ENCODE results near the gene PCDH9. TPM values are rescaled to one million over a fixed set of nuclear protein-coding genes. Genes with fewer than 3 reads are reported as not detected.

Gene PCDH9
- total and polyA plus RNA-seq, 9 donors = 0.18 to 6.5 (median 1.3) TPM

- TF ChIP-seq EP300 (IDR thresholded peaks at IDR 0.05) (no peak), CTCF (IDR thresholded peaks at IDR 0.05) (no peak), POLR2A (IDR thresholded peaks at IDR 0.05) (no peak)
- H3K36me3 ChIP-seq = no peaks in the 10 kb centered on the region
- no peak overlapping the region for H3K4me3 ChIP-seq
- intact Hi-C loops (cut with DNase I) = no loop called here
- H3K9me3 ChIP-seq = no peaks in the 10 kb centered on the region
- no peak overlapping the region for H3K27ac ChIP-seq
- 78 to 89% (median 88%) methylated on average over 2 of the region's 2 CpGs for WGBS, 3 donors
- no peak for DNase-seq
- H3K4me1 ChIP-seq (ENCODE audit: insufficient read depth) = no peaks in the 10 kb centered on the region
- H3K27me3 ChIP-seq = no peaks in the 10 kb centered on the region
These were observed 683.4 kb downstream of the PCDH9 start for GRCh38 chr13:66546534-66547379.

GRCh38 chr13:66543780-66544179, 686.4 kb downstream of the PCDH9 start:
- no peaks in the 10 kb centered on the region for H3K9me3 ChIP-seq
- intact Hi-C loops (cut with DNase I) = no loop called here
- DNase-seq = no peak
- TF ChIP-seq EP300 (IDR thresholded peaks at IDR 0.05) (no peak), POLR2A (IDR thresholded peaks at IDR 0.05) (no peak), CTCF (IDR thresholded peaks at IDR 0.05) (no peak)
- H3K36me3 ChIP-seq = no peaks in the 10 kb centered on the region
- H3K4me3 ChIP-seq = no peak overlapping the region
- H3K27ac ChIP-seq = no peak overlapping the region
- 72 to 86% (median 75%) methylated on average over 1 of the region's 1 CpG for WGBS, 3 donors
- no peaks in the 10 kb centered on the region for H3K4me1 ChIP-seq (ENCODE audit: insufficient read depth)
- H3K27me3 ChIP-seq = no peaks in the 10 kb centered on the region

DNA sequence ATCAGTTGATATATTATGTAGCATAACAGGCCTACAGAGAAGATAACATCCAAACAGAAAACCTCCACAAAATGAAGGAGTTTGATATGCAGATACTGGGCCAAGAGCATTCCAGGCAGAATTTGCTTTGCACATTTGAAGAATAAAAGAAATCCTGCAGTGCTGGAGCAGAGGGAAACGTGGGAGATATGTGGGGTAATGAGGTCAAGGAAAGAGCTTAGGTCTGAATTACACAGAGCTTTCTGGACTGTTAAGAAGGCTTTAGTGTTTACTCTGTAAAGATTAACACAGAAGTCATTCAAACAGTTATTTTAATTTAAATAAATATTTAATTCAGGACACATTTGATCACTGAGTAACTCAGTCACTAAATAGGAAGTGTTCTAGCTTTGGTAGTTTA, 692.7 kb downstream of the PCDH9 start:
- Histone ChIP-seq H3K27ac (no peak overlapping the region), H3K4me1 (ENCODE audit: insufficient read depth) (no peaks in the 10 kb centered on the region), H3K9me3 (no peaks in the 10 kb centered on the region), H3K36me3 (no peaks in the 10 kb centered on the region), H3K27me3 (no peaks in the 10 kb centered on the region), H3K4me3 (no peak overlapping the region)
- intact Hi-C loops (cut with DNase I) = no loop called here
- DNase-seq = no peak
- TF ChIP-seq EP300 (IDR thresholded peaks at IDR 0.05) = no peak
- TF ChIP-seq POLR2A (IDR thresholded peaks at IDR 0.05) = no peak
- TF ChIP-seq CTCF (IDR thresholded peaks at IDR 0.05) = no peak
- 20 to 29% (median 25%) methylated on average over 1 of the region's 1 CpG for WGBS, 3 donors

- Histone ChIP-seq H3K36me3 (no peaks in the 10 kb centered on the region), H3K27ac (no peak overlapping the region), H3K4me3 (no peak overlapping the region), H3K4me1 (ENCODE audit: insufficient read depth) (no peaks in the 10 kb centered on the region), H3K27me3 (no peaks in the 10 kb centered on the region), H3K9me3 (no peaks in the 10 kb centered on the region)
- intact Hi-C loops (cut with DNase I) = no loop called here
- TF ChIP-seq POLR2A (IDR thresholded peaks at IDR 0.05) = no peak
- no peak for TF ChIP-seq EP300 (IDR thresholded peaks at IDR 0.05)
- no peak for TF ChIP-seq CTCF (IDR thresholded peaks at IDR 0.05)
- DNase-seq = no peak
- WGBS, 3 donors = 62 to 76% (median 63%) methylated on average over 3 of the region's 3 CpGs
These were observed 693.4 kb downstream of the PCDH9 start for GRCh38 chr13:66536746-66537145.
